Esophagus (tissue), 2 donors: ENCODE measurements around the gene AANAT. TPM values are rescaled to one million over a fixed set of nuclear protein-coding genes. Genes with fewer than 3 reads are reported as not detected.
A peak's percentile ranks its signal among the peaks of the same experiment; 100 is the strongest.
"Not testable (repeated sequence)": the region's sequence is repeated elsewhere in the genome, so short reads cannot be mapped to it uniquely, and the experiment has no call there.

Experiments used
- H3K27ac ChIP-seq, 2 donors: one replicate each; pipeline ENCODE4 v1.5.1; 2013; ENCODE audit warnings: low read depth in 2 of 2, mild to moderate bottlenecking in 2 of 2, inconsistent platforms in 1 of 2, low read length in 1 of 2, moderate library complexity in 1 of 2
- H3K27me3 ChIP-seq, 2 donors: one replicate each; pipeline ENCODE4 v1.6.1; 2013; ENCODE audit warnings: low read length in 2 of 2, control low read depth in 1 of 2, mild to moderate bottlenecking in 1 of 2; ENCODE audit not compliant: insufficient read depth in 2 of 2, control insufficient read depth in 1 of 2
- H3K36me3 ChIP-seq, 2 donors: one replicate each; pipeline ENCODE4 v1.6.1; 2013; ENCODE audit warnings: low read length in 1 of 2; ENCODE audit not compliant: control insufficient read depth in 2 of 2, insufficient read depth in 2 of 2
- H3K4me1 ChIP-seq, 2 donors: one replicate each; pipeline ENCODE4 v1.6.1; 2013; ENCODE audit warnings: low read length in 1 of 2; ENCODE audit not compliant: control insufficient read depth in 2 of 2, insufficient read depth in 2 of 2
- H3K4me3 ChIP-seq, 2 donors: one replicate each; pipeline ENCODE4 v1.5.1; 2013; ENCODE audit warnings: low read length in 2 of 2, mild to moderate bottlenecking in 2 of 2, low read depth in 1 of 2, moderate library complexity in 1 of 2
- H3K9me3 ChIP-seq, 2 donors: one replicate each; pipeline ENCODE4 v1.6.1; 2013; ENCODE audit warnings: mild to moderate bottlenecking in 2 of 2, low read depth in 1 of 2, low read length in 1 of 2, moderate library complexity in 1 of 2; ENCODE audit not compliant: control insufficient read depth in 2 of 2, insufficient read depth in 1 of 2
- WGBS, 2 donors: extraction: QIAGEN DNeasy Blood & Tissue Kit; methylation state at CpG; one replicate each; pipeline ENCODE4 v1.1.7; 2013; 5-methylcytosine and 5-hydroxymethylcytosine counted together
- polyA plus RNA-seq, 2 donors: library from polyadenylated mRNA; stranded (reverse); fragments of 200-250 nt; gene quantifications; one replicate each; pipeline ENCODE4 v1.2.3, GENCODE V29; 2013
- donor health status: healthy with polysubstance abuse.
- donor health status: Bipolar disorder and iron deficiency.

AANAT gene
- polyA plus RNA-seq, 2 donors, result not detected

GRCh38 chr17:76500747-76501017 is 33.3 kb downstream of the AANAT start:
- H3K36me3 ChIP-seq, result peaks cover 0 to 7% of the 10 kb centered on the region in 2 donors
- H3K27ac ChIP-seq, result peak overlapping the region; percentile 24 to 51
- no peaks in the 10 kb centered on the region for H3K9me3 ChIP-seq
- H3K4me1 ChIP-seq, result peaks cover 11 to 33% of the 10 kb centered on the region in 2 donors
- 17 to 18% methylated on average over 10 of the region's 10 CpGs for WGBS, 2 donors
- no peaks in the 10 kb centered on the region for H3K27me3 ChIP-seq
- H3K4me3 ChIP-seq, result peak overlapping the region; percentile 66 to 72

- 1% methylated on average over 65 to 72 of the region's 72 CpGs for WGBS, 2 donors
- peak within 1 kb of the TSS; percentile 60 to 87 for H3K27ac ChIP-seq
These were observed 33.8 kb downstream of the AANAT start, which contains the start of gene RHBDF2 for GRCh38 chr17:76501018-76501826. Gene RHBDF2 (minus strand): TSS chr17:76501423. CDS start chr17:76481524, 19,899 bp downstream.

GRCh38 chr17:76501827-76502307 is 34.5 kb downstream of the AANAT start:
- Histone ChIP-seq H3K9me3 (no peaks in the 10 kb centered on the region), H3K27me3 (no peaks in the 10 kb centered on the region), H3K36me3 (peaks cover 0 to 4% of the 10 kb centered on the region in 2 donors), H3K4me3 (peak overlapping the region in 1 of 2 donors; percentile 30), H3K4me1 (peaks cover 11 to 36% of the 10 kb centered on the region in 2 donors), H3K27ac (peak overlapping the region; percentile 60 to 87)
- 67 to 76% methylated on average over 11 of the region's 11 CpGs for WGBS, 2 donors

More at GRCh38 chr17:76501018-76501826, 33.8 kb downstream of the AANAT start, which contains the start of gene RHBDF2:
- no peaks in the 10 kb centered on the region for H3K27me3 ChIP-seq
- peaks cover 0 to 4% of the 10 kb centered on the region in 2 donors for H3K36me3 ChIP-seq
- H3K4me3 ChIP-seq, result peak within 1 kb of the TSS; percentile 66 to 72
- no peaks in the 10 kb centered on the region for H3K9me3 ChIP-seq
- H3K4me1 ChIP-seq, result peaks cover 11 to 33% of the 10 kb centered on the region in 2 donors

- WGBS, 2 donors, result 77 to 83% methylated on average over 8 of the region's 8 CpGs
- Histone ChIP-seq H3K27ac (no peak overlapping the region), H3K4me1 (peaks cover 8 to 31% of the 10 kb centered on the region in 2 donors)
These were observed 35.2 kb downstream of the AANAT start for GRCh38 chr17:76502341-76503211.

GRCh38 chr17:76504117-76504516 is 36.7 kb downstream of the AANAT start:
- WGBS, 2 donors, result 82% methylated on average over 6 to 7 of the region's 7 CpGs
- no peaks in the 10 kb centered on the region for H3K9me3 ChIP-seq
- peaks cover 3 to 17% of the 10 kb centered on the region in 2 donors for H3K4me1 ChIP-seq

More at GRCh38 chr17:76502341-76503211, 35.2 kb downstream of the AANAT start:
- H3K4me3 ChIP-seq, result no peak overlapping the region
- no peaks in the 10 kb centered on the region for H3K27me3 ChIP-seq
- no peaks in the 10 kb centered on the region for H3K9me3 ChIP-seq
- H3K36me3 ChIP-seq, result peaks cover 0 to 1% of the 10 kb centered on the region in 2 donors

GRCh38 chr17:76506408-76507345 is 39.3 kb downstream of the AANAT start:
- Histone ChIP-seq H3K4me1 (peaks cover 0 to 8% of the 10 kb centered on the region in 2 donors), H3K4me3 (no peak overlapping the region), H3K27me3 (no peaks in the 10 kb centered on the region), H3K36me3 (no peaks in the 10 kb centered on the region), H3K27ac (no peak overlapping the region), H3K9me3 (no peaks in the 10 kb centered on the region)
- 24 to 29% methylated on average over 24 of the region's 24 CpGs for WGBS, 2 donors

More at GRCh38 chr17:76504117-76504516, 36.7 kb downstream of the AANAT start:
- Histone ChIP-seq H3K27me3 (no peaks in the 10 kb centered on the region), H3K4me3 (no peak overlapping the region), H3K27ac (no peak overlapping the region), H3K36me3 (no peaks in the 10 kb centered on the region)

GRCh38 chr17:76508472-76509063 is 41.2 kb downstream of the AANAT start:
- not testable (repeated sequence) for H3K4me3 ChIP-seq, H3K9me3 ChIP-seq, H3K27ac ChIP-seq, H3K36me3 ChIP-seq, H3K4me1 ChIP-seq, H3K27me3 ChIP-seq
- 69 to 72% methylated on average over 14 of the region's 14 CpGs for WGBS, 2 donors

GRCh38 chr17:76510831-76511244 is 43.4 kb downstream of the AANAT start:
- no peaks in the 10 kb centered on the region for H3K9me3 ChIP-seq
- no peaks in the 10 kb centered on the region for H3K27me3 ChIP-seq
- no peak overlapping the region for H3K27ac ChIP-seq
- no peak overlapping the region for H3K4me3 ChIP-seq
- 32 to 33% methylated on average over 9 of the region's 9 CpGs for WGBS, 2 donors
- no peaks in the 10 kb centered on the region for H3K36me3 ChIP-seq
- H3K4me1 ChIP-seq, result peaks cover 0 to 3% of the 10 kb centered on the region in 2 donors
